Upper lobe of right lung (tissue), 1 donor: ENCODE data around the gene GOLM1. TPM values are rescaled to one million over a fixed set of nuclear protein-coding genes. Genes with fewer than 3 reads are reported as not detected.
A peak's percentile ranks its signal among the peaks of the same experiment; 100 is the strongest.
"Not testable (repeated sequence)": the region's sequence is repeated elsewhere in the genome, so short reads cannot be mapped to it uniquely, and the experiment has no call there.

Experiments used
- ATAC-seq: fragments of 200-7000 bp; cut with Tn5 transposase; one replicate; pipeline ENCODE4 v1.9.1; 2020; ENCODE audit warnings: mild to moderate bottlenecking, moderate library complexity
- DNase-seq: peaks from one replicate; pipeline ENCODE4 v3.0.0-alpha.2; 2020
- H3K27ac ChIP-seq: fragments of 200-600 bp; one replicate; pipeline ENCODE4 v1.8.0; 2022
- H3K27me3 ChIP-seq: fragments of 200-600 bp; one replicate; pipeline ENCODE4 v1.8.0; 2022; ENCODE audit warnings: mild to moderate bottlenecking
- H3K36me3 ChIP-seq: fragments of 200-600 bp; one replicate; pipeline ENCODE4 v1.8.0; 2022
- H3K4me1 ChIP-seq: fragments of 200-600 bp; one replicate; pipeline ENCODE4 v1.8.0; 2022
- H3K4me3 ChIP-seq: fragments of 200-600 bp; one replicate; pipeline ENCODE4 v1.8.0; 2022; ENCODE audit warnings: mild to moderate bottlenecking
- H3K9me3 ChIP-seq: fragments of 200-600 bp; one replicate; pipeline ENCODE4 v1.8.0; 2022
- CTCF ChIP-seq: fragments of 200-600 bp; IDR thresholded peaks from one replicate; pipeline ENCODE4 v1.8.0; 2022; ENCODE audit warnings: antibody characterized with exemption
- intact Hi-C: fragments of 100-400 bp; cut with DNase I; formaldehyde crosslinking; loops from one replicate; pipeline ENCODE4 v1.11.0; 2022
- total RNA-seq: library from RNA; stranded (reverse); fragmentation: NEBNext Ultra II Directional; extraction: Animal tissue kit (Norgen Biotek cat#: 25700); gene quantifications from one replicate; pipeline ENCODE4 v1.2.1, GENCODE V29; 2021
- donor health status: DM: no; HTN: yes; CAD: no; lungs with severe emphysema.

GOLM1 gene
- total RNA-seq, 1 donor from 2014 or later, result 15.4 TPM

DNA sequence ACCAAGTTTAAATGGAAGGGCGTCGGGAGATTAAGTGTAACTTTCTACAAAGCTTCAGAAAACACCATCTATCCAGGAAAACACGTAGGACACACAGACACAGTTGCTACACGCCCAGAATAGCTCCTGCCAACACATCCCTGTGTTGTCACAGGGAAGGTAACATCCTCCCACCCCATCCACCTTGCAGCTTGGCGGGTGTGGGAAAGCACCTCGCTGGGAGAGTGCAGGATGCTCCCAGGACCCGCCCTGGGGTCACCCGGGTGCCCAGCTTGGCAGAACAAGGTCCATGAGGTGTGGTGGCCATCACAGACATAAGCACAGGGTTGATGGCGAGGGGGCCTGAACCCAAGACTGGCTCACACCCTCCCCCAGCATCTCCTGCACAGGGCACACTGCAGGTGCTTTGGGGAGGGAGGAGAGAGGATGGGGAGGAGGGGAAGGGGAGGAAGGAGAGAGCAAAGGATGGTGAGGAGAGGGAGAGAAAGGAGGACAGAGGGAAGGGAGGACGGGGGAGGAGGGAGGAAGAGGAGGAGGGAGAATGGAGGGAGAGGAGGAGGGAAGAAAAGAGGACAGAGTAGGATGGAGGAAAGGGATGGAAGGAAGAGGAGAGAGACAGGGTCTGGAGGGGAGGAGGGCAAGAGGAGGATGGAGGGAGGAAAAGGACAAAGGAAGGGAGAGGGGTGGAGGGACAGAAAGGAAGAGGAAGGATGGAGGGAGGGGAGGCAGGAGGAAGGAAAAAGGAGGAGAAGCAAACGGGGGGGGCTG lies 37.2 kb downstream of the GOLM1 start:
- TF ChIP-seq CTCF, result no peak
- H3K9me3 ChIP-seq, result no peaks in the 10 kb centered on the region
- ATAC-seq, result no peak

GRCh38 chr9:86057491-86057890 lies 41.9 kb downstream of the GOLM1 start:
- no peaks in the 10 kb centered on the region for H3K27me3 ChIP-seq
- no peak overlapping the region for H3K4me3 ChIP-seq
- H3K9me3 ChIP-seq, result no peaks in the 10 kb centered on the region
- no peak overlapping the region for H3K27ac ChIP-seq
- H3K4me1 ChIP-seq, result no peaks in the 10 kb centered on the region
- no peaks in the 10 kb centered on the region for H3K36me3 ChIP-seq
- TF ChIP-seq CTCF, result no peak
- intact Hi-C loops, result no loop called here
- ATAC-seq (no peak), DNase-seq (no peak)

More for the DNA sequence above, 37.2 kb downstream of the GOLM1 start:
- no peaks in the 10 kb centered on the region for H3K4me1 ChIP-seq
- intact Hi-C loops, result no loop called here
- no peak overlapping the region for H3K27ac ChIP-seq
- H3K4me3 ChIP-seq, result no peak overlapping the region
- DNase-seq, result no peak
- H3K36me3 ChIP-seq, result no peaks in the 10 kb centered on the region
- H3K27me3 ChIP-seq, result no peaks in the 10 kb centered on the region

DNA sequence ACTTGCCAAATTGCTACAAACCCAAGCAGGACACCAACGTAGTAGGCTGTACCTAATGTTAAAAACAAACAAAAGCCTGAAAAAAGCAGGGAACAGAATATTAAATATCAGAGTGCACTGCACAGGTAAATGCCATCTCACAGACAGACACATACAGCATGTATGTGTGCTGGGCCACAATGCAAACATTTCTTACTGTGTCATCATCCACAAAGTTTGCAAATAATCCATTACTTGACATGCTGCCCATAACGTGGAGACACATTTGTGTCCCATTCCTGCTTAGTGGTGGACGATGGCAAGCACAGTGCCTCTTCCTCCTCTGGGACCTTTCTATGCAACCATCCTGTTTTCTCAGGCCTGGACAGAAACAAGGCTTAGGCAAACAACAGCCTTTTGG lies 44.7 kb downstream of the GOLM1 start:
- H3K4me1 ChIP-seq, result no peaks in the 10 kb centered on the region
- no peak for TF ChIP-seq CTCF
- no peaks in the 10 kb centered on the region for H3K36me3 ChIP-seq
- no peak for DNase-seq
- H3K27ac ChIP-seq, result no peak overlapping the region
- H3K27me3 ChIP-seq, result no peaks in the 10 kb centered on the region
- no peaks in the 10 kb centered on the region for H3K9me3 ChIP-seq
- H3K4me3 ChIP-seq, result no peak overlapping the region
- intact Hi-C loops, result no loop called here
- no peak for ATAC-seq

DNA sequence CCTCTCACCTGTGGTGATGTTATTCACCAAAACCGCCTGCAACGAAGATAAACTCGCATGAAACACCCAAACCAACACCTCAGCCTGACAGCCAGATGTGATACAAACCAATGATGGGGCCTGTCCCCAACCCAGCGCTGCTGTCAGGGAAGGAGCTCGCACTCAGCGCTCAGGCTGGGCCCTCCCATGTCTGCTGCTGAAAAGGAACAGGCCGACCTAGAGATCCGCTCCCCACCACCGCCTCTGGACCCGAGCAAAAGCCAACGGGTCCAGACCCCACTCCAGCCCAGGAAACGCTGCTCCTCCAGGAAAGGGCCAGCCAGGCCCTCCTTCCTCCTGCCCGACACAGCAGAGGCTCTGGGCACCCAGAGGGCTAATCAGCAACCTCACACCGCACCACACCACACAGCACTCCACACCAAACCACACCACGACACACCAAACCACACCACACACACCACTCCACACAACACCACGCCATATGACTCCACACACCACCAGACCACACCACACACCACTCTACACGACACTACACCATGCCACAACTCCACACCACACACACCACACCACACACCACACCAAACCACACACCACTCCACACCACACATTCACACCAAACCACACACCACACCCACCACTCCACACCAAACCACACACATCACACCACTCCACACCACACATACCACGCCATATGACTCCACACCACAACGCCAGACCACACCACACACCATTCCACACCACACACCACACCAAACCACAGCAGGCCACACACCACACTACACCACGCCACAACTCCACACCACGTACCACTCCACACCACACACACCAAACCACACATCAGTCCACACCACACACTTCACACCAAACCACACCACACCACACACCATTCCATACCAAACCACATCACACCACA lies 46.5 kb downstream of the GOLM1 start:
- no peak for TF ChIP-seq CTCF
- H3K36me3 ChIP-seq, result no peaks in the 10 kb centered on the region
- no peaks in the 10 kb centered on the region for H3K27me3 ChIP-seq
- ATAC-seq (peak; percentile 55), DNase-seq (no peak)
- no peaks in the 10 kb centered on the region for H3K9me3 ChIP-seq
- intact Hi-C loops, result no loop called here
- no peak overlapping the region for H3K27ac ChIP-seq
- no peaks in the 10 kb centered on the region for H3K4me1 ChIP-seq
- no peak overlapping the region for H3K4me3 ChIP-seq

DNA sequence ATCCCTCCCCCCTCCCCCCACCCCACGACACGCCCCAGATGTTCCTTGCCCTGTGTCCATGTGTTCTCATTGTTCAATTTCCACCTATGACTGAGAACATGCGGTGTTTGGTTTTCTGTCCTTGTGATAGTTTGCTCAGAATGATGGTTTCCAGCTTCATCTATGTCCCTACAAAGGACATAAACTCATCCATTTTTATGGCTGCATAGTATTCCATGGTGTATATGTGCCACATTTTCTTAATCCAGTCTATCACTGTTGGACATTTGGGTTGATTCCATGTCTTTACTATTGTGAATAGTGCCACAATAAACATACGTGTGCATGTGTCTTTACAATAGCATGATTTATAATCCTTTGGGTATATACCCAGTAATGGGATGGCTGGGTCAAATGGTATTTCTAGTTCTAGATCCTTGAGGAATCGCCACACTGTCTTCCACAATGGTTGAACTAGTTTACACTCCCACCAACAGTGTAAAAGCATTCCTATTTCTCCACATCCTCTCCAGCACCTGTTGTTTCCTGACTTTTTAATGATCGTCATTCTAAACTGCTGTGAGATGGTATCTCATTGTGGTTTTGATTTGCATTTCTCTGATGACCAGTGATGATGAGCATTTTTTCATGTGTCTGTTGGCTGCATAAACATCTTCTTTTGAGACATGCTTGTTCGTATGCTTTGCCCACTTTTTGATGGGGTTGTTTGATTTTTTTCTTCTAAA lies 51.2 kb downstream of the GOLM1 start:
- H3K27ac ChIP-seq, intact Hi-C loops, H3K36me3 ChIP-seq, ATAC-seq, H3K4me3 ChIP-seq, DNase-seq, H3K9me3 ChIP-seq, H3K4me1 ChIP-seq, H3K27me3 ChIP-seq: not testable (repeated sequence)
